Measurements from ENCODE around the gene PLAA. TPM values are rescaled to one million over a fixed set of nuclear protein-coding genes. Genes with fewer than 3 reads are reported as not detected.

PLAA gene
- total RNA-seq, 1 experiment from 2014 or later = 41.2 TPM

- ATAC-seq (no peak), DNase-seq (ENCODE audit: low read depth, low spot score) (no peak)
- H3K9me3 ChIP-seq (ENCODE audit: control insufficient read depth in 1 of 2, insufficient read depth in 1 of 2, low read depth in 1 of 2, low read length in 2 of 2) = no peaks in the 10 kb centered on the region
- H2AFZ ChIP-seq (ENCODE audit: low read depth, low read length, poor library complexity, severe bottlenecking) = no peak overlapping the region
- peaks cover 0 to 5% of the 10 kb centered on the region in 2 experiments; a peak in 2 of 4 replicates for H3K36me3 ChIP-seq (ENCODE audit: control insufficient read depth in 1 of 2, insufficient read depth in 2 of 2, low read length in 2 of 2)
- no peaks in the 10 kb centered on the region for H3K27me3 ChIP-seq (ENCODE audit: insufficient read depth, low read length)
- ChIA-PET RAD21 (ENCODE audit: low non-redundant PET in 1 of 2, low total read pairs in 2 of 2, uncharacterized antibody in 2 of 2, unreplicated experiment in 2 of 2) (no interaction called here), CTCF (no interaction called here), POLR2A (no interaction called here)
- H3K4me1 ChIP-seq (ENCODE audit: control insufficient read depth in 1 of 2, insufficient read depth in 2 of 2, low read length in 2 of 2) = peaks cover 15 to 38% of the 10 kb centered on the region in 2 experiments; a peak in 3 of 4 replicates
- intact Hi-C loops (cut with micrococcal nuclease) = no loop called here
- H3K9ac ChIP-seq (ENCODE audit: low read length) = peak overlapping the region; percentile 98
- TSS peak; percentile 47 for BruUV-seq (replicated peaks)
- no peak overlapping the region for H3K27ac ChIP-seq (ENCODE audit: low read depth, low read length)
- peak overlapping the region; percentile 95 to 97 for H3K4me3 ChIP-seq (replicated peaks in 1 of 2; ENCODE audit: low read depth in 1 of 2, low read length in 2 of 2)
- no peaks in the 10 kb centered on the region for H3K9me2 ChIP-seq (ENCODE audit: insufficient read depth)
- H3K4me2 ChIP-seq (ENCODE audit: low read length) = peak overlapping the region; percentile 91
- H3K79me2 ChIP-seq (ENCODE audit: insufficient read depth, low read length) = peaks cover 64% of the 10 kb centered on the region
- H4K20me1 ChIP-seq (ENCODE audit: insufficient read depth) = peaks cover 4% of the 10 kb centered on the region; the same call in 1 of the 2 replicates
- TF ChIP-seq CTCF (IDR thresholded peaks at IDR 0.05 in 2 of 3, conservative IDR thresholded peaks at IDR 0.05 in 1 of 3; ENCODE audit: borderline replicate concordance in 1 of 3, insufficient read depth in 1 of 3, low read depth in 2 of 3, low read length in 2 of 3) = no peak
- no peak for TF ChIP-seq POLR2A (IDR thresholded peaks at IDR 0.05; ENCODE audit: borderline replicate concordance, extremely low read depth, insufficient read depth, insufficient read length)
- no peak for TF ChIP-seq EGR1 (IDR thresholded peaks at IDR 0.05; ENCODE audit: low read depth)
- TF ChIP-seq TCF7L2 (IDR thresholded peaks at IDR 0.05; ENCODE audit: borderline replicate concordance, extremely low read depth, insufficient read depth, insufficient read length) = no peak
- no peak for TF ChIP-seq RAD21 (IDR thresholded peaks at IDR 0.05; ENCODE audit: low read depth)
- TF ChIP-seq EZH2phosphoT487 (IDR thresholded peaks at IDR 0.05; ENCODE audit: borderline replicate concordance) = no peak
- TF ChIP-seq EZH2 (IDR thresholded peaks at IDR 0.05) = no peak
- no peak for TF ChIP-seq ZFX (IDR thresholded peaks at IDR 0.05)
- no peak for TF ChIP-seq YY1 (IDR thresholded peaks at IDR 0.05; ENCODE audit: extremely low read depth, insufficient replicate concordance, low read depth, low read length)
- no peak for TF ChIP-seq CEBPB (IDR thresholded peaks at IDR 0.05; ENCODE audit: low read depth)
- no peak for TF ChIP-seq ZNF274 (IDR thresholded peaks at IDR 0.05; ENCODE audit: low read depth, low read length)
- no peak for TF ChIP-seq FOSL1 (IDR thresholded peaks at IDR 0.05; ENCODE audit: low read depth)
- no peak for TF ChIP-seq CBX3 (IDR thresholded peaks at IDR 0.05; ENCODE audit: low read depth)
- TF ChIP-seq SIN3A (IDR thresholded peaks at IDR 0.05; ENCODE audit: low read depth) = no peak
Measured at GRCh38 chr9:26945591-26945990, 1.5 kb downstream of the PLAA start.

Data from HCT116 (cell line).